Natural killer cell (primary cell): ENCODE results near the gene GPR37L1. TPM values are rescaled to one million over a fixed set of nuclear protein-coding genes. Genes with fewer than 3 reads are reported as not detected.

Experiments
- ATAC-seq, 3 donors: fragments of 150-1000 bp in 2 of 3; fragments of 200-7000 bp in 1 of 3; cut with Tn5 transposase; 1 replicate in 1 of 3; 2 replicates in 2 of 3; pipeline ENCODE4 v1.10.0; 2021; ENCODE audit warnings: mild to moderate bottlenecking in 2 of 3, moderate library complexity in 2 of 3
- DNase-seq, 2 donors: peaks; one replicate each; pipeline versions ENCODE4 v3.0.0 to v3.0.0-alpha.2; 2013 to 2021; ENCODE audit warnings: mixed read lengths in 1 of 2
- H3K27ac ChIP-seq: one replicate; pipeline ENCODE4 v1.5.1; 2013; ENCODE audit warnings: mild to moderate bottlenecking, low read length
- H3K27me3 ChIP-seq: one replicate; pipeline ENCODE4 v1.6.1; 2013; ENCODE audit warnings: low read length; ENCODE audit not compliant: control insufficient read depth, insufficient read depth
- H3K36me3 ChIP-seq: one replicate; pipeline ENCODE4 v1.6.1; 2013; ENCODE audit warnings: low read length; ENCODE audit not compliant: control insufficient read depth, insufficient read depth
- H3K4me1 ChIP-seq: one replicate; pipeline ENCODE4 v1.6.1; 2013; ENCODE audit warnings: low read length; ENCODE audit not compliant: control insufficient read depth, insufficient read depth
- H3K4me3 ChIP-seq: one replicate; pipeline ENCODE4 v1.5.1; 2013; ENCODE audit warnings: low read length
- H3K9me3 ChIP-seq: one replicate; pipeline ENCODE4 v1.6.1; 2013; ENCODE audit warnings: low read length; ENCODE audit not compliant: control insufficient read depth, insufficient read depth
- H3K27ac Mint-ChIP-seq, 2 donors: one replicate each; pipeline ENCODE4 v1.8.0; 2022; ENCODE audit warnings: mild to moderate bottlenecking in 2 of 2, mixed read lengths in 2 of 2, moderate library complexity in 1 of 2
- H3K27me3 Mint-ChIP-seq, 2 donors: one replicate each; pipeline ENCODE4 v1.8.0; 2022; ENCODE audit warnings: low read depth in 2 of 2, mixed read lengths in 2 of 2
- H3K36me3 Mint-ChIP-seq: one replicate; pipeline ENCODE4 v1.8.0; 2022; ENCODE audit warnings: mixed read lengths
- H3K4me1 Mint-ChIP-seq, 2 donors: one replicate each; pipeline ENCODE4 v1.8.0; 2022; ENCODE audit warnings: mixed read lengths in 2 of 2
- H3K4me3 Mint-ChIP-seq: one replicate; pipeline ENCODE4 v1.8.0; 2022; ENCODE audit warnings: mild to moderate bottlenecking, moderate library complexity, mixed read lengths
- H3K9me3 Mint-ChIP-seq, 2 donors: one replicate each; pipeline ENCODE4 v1.8.0; 2022; ENCODE audit warnings: mixed read lengths in 2 of 2
- CTCF ChIP-seq: fragments of 200-600 bp; IDR thresholded peaks from one replicate; pipeline ENCODE4 v1.8.0; 2022; ENCODE audit warnings: antibody characterized with exemption
- WGBS: methylation state at CpG from one replicate; pipeline ENCODE4 v1.1.7; 2013; ENCODE audit warnings: missing lambda C conversion rate; ENCODE audit not compliant: insufficient coverage; 5-methylcytosine and 5-hydroxymethylcytosine counted together
- intact Hi-C: fragments of 100-400 bp; cut with micrococcal nuclease; formaldehyde crosslinking; loops from one replicate; pipeline ENCODE4 v1.14.2; 2022
- total RNA-seq, 4 donors: library from RNA; stranded (reverse); fragments of 120-200 nt in 1 of 4; gene quantifications; one replicate each; pipeline versions ENCODE4 v1.2.3 to v1.2.4, GENCODE V29; 2013 to 2022

GPR37L1 gene, protein sequence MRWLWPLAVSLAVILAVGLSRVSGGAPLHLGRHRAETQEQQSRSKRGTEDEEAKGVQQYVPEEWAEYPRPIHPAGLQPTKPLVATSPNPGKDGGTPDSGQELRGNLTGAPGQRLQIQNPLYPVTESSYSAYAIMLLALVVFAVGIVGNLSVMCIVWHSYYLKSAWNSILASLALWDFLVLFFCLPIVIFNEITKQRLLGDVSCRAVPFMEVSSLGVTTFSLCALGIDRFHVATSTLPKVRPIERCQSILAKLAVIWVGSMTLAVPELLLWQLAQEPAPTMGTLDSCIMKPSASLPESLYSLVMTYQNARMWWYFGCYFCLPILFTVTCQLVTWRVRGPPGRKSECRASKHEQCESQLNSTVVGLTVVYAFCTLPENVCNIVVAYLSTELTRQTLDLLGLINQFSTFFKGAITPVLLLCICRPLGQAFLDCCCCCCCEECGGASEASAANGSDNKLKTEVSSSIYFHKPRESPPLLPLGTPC
- not detected for total RNA-seq
- total RNA-seq (2013), result not detected

DNA sequence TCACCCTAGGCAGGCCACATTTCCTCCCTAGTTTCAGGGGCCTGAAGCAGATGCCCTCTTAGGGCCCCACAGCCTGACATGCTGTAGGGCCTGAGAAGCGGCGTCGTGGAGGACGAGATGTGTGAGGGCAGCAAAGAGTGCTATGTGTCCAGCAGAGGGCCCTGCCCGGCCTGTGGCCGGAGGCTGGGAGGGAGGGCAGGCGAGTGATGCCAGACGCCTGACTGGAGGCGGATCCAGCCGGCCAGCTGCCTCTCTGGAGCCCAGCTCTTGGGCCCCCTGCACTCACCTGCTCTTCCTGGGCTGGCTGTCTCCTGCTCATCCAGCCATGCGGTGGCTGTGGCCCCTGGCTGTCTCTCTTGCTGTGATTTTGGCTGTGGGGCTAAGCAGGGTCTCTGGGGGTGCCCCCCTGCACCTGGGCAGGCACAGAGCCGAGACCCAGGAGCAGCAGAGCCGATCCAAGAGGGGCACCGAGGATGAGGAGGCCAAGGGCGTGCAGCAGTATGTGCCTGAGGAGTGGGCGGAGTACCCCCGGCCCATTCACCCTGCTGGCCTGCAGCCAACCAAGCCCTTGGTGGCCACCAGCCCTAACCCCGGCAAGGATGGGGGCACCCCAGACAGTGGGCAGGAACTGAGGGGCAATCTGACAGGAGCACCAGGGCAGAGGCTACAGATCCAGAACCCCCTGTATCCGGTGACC, at the start of gene GPR37L1:
GPR37L1 (plus strand) TSS at position 279 of the 697 bp plus-strand sequence; CDS start at position 326, 47 bp downstream.
- WGBS, result 87% methylated on average over 19 of the region's 19 CpGs
- Mint-ChIP-seq H3K27me3 (peaks cover 10% of the 10 kb centered on the region in 2 donors), H3K9me3 (no peaks in the 10 kb centered on the region), H3K4me3 (no peak within 1 kb of the TSS), H3K36me3 (no peaks in the 10 kb centered on the region), H3K27ac (no peak within 1 kb of the TSS), H3K4me1 (no peaks in the 10 kb centered on the region)
- no peak for DNase-seq
- TF ChIP-seq CTCF, result no peak
- H3K27me3 ChIP-seq, result no peaks in the 10 kb centered on the region
- no peak for ATAC-seq
- H3K27ac ChIP-seq, result no peak within 1 kb of the TSS
- intact Hi-C loops, result no loop called here
- H3K4me1 ChIP-seq, result no peaks in the 10 kb centered on the region
- H3K4me3 ChIP-seq, result no peak within 1 kb of the TSS
- H3K9me3 ChIP-seq, result no peaks in the 10 kb centered on the region
- H3K36me3 ChIP-seq, result no peaks in the 10 kb centered on the region

GRCh38 chr1:202073206-202073605, 49.5 kb upstream of the GPR37L1 start:
- Mint-ChIP-seq H3K4me1 (no peaks in the 10 kb centered on the region), H3K9me3 (no peaks in the 10 kb centered on the region), H3K27me3 (peaks cover 0 to 2% of the 10 kb centered on the region in 2 donors), H3K4me3 (no peak overlapping the region), H3K36me3 (no peaks in the 10 kb centered on the region), H3K27ac (no peak overlapping the region)
- Histone ChIP-seq H3K4me3 (no peak overlapping the region), H3K27ac (no peak overlapping the region), H3K9me3 (no peaks in the 10 kb centered on the region), H3K36me3 (no peaks in the 10 kb centered on the region), H3K27me3 (no peaks in the 10 kb centered on the region), H3K4me1 (no peaks in the 10 kb centered on the region)
- ATAC-seq, result no peak
- no peak for DNase-seq
- no peak for TF ChIP-seq CTCF
- intact Hi-C loops, result no loop called here
- 95% methylated on average over 9 of the region's 9 CpGs for WGBS

DNA sequence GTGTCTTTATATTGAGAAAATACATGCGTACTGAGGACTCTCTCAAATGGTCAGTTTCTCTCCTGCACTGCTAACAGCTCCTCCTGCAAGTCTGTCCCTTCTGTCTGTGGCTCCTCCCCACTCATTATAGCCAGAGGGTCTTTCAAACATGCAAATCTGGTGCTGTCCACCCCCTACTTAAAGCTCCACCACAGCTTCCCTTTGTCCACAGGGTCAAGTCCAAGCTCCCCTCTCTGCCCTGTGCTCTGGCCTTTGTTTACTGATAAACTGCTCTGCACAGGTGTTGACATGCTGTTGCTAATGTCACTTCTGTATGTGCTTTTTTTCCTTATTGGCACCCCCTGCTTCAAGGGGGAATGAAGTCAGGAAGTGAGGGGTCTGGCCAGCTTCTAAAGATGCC, 47.7 kb upstream of the GPR37L1 start:
- no peaks in the 10 kb centered on the region for H3K36me3 ChIP-seq
- Mint-ChIP-seq H3K4me3 (no peak overlapping the region), H3K9me3 (no peaks in the 10 kb centered on the region), H3K27ac (no peak overlapping the region), H3K4me1 (no peaks in the 10 kb centered on the region), H3K36me3 (no peaks in the 10 kb centered on the region), H3K27me3 (peaks cover 0 to 2% of the 10 kb centered on the region in 2 donors)
- no peak for TF ChIP-seq CTCF
- no peak overlapping the region for H3K27ac ChIP-seq
- ATAC-seq (no peak), DNase-seq (no peak)
- intact Hi-C loops, result no loop called here
- H3K4me1 ChIP-seq, result no peaks in the 10 kb centered on the region
- 88% methylated on average over 1 of the region's 1 CpG for WGBS
- H3K9me3 ChIP-seq, result no peaks in the 10 kb centered on the region
- no peaks in the 10 kb centered on the region for H3K27me3 ChIP-seq
- no peak overlapping the region for H3K4me3 ChIP-seq
